ENCODE measurements around the gene RARRES1. TPM values are rescaled to one million over a fixed set of nuclear protein-coding genes. Genes with fewer than 3 reads are reported as not detected.

The RARRES1 gene
- polyA plus RNA-seq, 1 donor = 111 TPM

DNA sequence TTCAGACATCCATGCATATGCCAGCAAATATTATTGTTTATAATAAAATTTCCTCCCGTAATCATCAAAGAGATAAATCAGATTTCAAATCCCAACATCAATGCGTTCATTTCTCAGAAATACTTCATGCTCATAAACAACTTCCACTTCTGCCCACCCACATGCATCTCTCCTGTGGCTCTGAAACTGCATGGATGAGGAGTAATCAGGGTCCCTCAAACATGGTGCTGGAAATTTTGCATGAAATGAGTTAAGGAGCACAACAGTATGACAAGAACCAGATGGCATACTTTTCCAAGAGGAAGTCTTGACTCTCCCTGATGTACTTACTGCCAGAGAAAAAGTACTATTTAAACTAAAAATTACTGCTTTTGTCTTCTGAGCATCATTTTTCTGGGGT lies 42.7 kb upstream of the RARRES1 start:
- peaks cover 33% of the 10 kb centered on the region for H3K4me1 ChIP-seq (ENCODE audit: control insufficient read depth, insufficient read depth, low read length)
- DNase-seq = no peak
- peak overlapping the region; percentile 58 for H3K27ac ChIP-seq (ENCODE audit: low read length)
- no peak overlapping the region for H3K4me3 ChIP-seq (ENCODE audit: low read length)
- no peaks in the 10 kb centered on the region for H3K27me3 ChIP-seq (ENCODE audit: control insufficient read depth, insufficient read depth, low read length)
- no peaks in the 10 kb centered on the region for H3K9me3 ChIP-seq (ENCODE audit: control insufficient read depth, low read depth, low read length)
- no peaks in the 10 kb centered on the region for H3K36me3 ChIP-seq (ENCODE audit: control insufficient read depth, insufficient read depth, low read length)
- 80% methylated on average over 1 of the region's 2 CpGs for WGBS (ENCODE audit: insufficient coverage, low lambda C conversion rate)

DNA sequence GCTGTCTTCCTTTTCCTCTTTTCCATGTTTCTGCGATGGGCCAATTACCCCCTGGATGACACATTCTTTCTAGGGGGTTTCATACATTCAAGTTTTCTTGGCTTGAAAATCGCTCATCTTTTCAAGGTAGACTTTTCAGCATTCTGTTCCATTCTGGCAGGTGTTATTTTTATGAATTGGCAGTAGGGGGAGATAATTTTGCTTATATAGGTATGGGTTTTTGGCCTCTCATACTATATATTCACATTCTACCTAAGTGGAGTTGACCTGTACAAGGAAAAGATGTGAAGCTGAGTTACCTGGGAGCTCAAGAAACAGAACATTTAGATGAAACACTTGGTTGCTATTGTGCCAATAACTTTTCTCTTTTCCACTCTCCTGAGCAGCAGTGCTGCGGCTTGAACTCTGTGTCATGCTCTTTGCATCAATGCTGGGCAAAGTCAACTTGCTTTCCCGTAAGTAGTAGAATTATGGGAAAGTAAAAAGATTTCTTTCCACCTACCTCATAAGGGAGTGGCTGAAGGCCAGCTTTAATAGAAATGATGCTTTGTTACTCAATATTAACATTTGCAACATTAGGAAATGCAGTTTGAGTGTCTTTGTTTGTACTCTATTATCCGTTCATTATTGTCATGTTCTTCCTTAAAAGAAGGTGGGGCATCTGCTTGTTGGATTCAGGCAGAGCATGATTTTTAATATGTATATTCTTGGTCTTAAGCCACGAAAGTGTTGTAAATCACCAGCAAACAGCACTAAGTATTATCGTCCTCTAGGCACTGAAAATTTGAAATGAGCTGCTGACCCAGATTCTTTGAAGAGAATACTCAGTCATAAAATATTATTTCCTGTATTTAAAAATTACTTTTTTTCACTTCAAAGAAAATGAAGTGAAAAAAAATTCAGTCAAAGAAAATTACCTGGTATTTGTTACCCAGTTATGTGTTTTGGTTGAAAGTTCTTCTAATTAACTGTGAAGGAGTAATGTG lies 41.9 kb upstream of the RARRES1 start:
- H3K27ac ChIP-seq (ENCODE audit: low read length) = peak overlapping the region; percentile 58
- no peaks in the 10 kb centered on the region for H3K27me3 ChIP-seq (ENCODE audit: control insufficient read depth, insufficient read depth, low read length)
- WGBS (ENCODE audit: insufficient coverage, low lambda C conversion rate) = 91% methylated on average over 5 of the region's 7 CpGs
- no peak overlapping the region for H3K4me3 ChIP-seq (ENCODE audit: low read length)
- no peaks in the 10 kb centered on the region for H3K36me3 ChIP-seq (ENCODE audit: control insufficient read depth, insufficient read depth, low read length)
- H3K9me3 ChIP-seq (ENCODE audit: control insufficient read depth, low read depth, low read length) = no peaks in the 10 kb centered on the region
- DNase-seq = peak; percentile 59 to 74
- peaks cover 38% of the 10 kb centered on the region for H3K4me1 ChIP-seq (ENCODE audit: control insufficient read depth, insufficient read depth, low read length)

DNA sequence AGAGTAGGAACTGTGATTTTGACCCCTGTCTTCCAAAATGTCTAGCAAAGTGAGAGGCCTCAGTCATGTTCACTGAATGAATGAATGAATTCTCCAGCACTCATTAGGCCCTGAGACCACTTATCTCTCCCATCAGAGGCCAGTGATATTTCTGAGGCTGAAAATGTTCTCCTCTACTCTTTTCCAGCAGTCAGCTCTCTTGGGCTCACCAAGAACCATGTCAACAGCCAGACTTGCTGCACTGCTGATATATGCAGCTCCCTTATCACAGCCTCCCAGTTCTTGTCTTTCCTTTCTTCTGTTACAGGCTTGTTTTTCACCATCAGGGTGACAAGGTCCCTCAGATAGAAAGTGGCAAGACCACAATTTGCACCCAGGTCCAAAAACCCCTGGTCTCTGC lies 40.9 kb upstream of the RARRES1 start:
- Histone ChIP-seq H3K27me3 (ENCODE audit: control insufficient read depth, insufficient read depth, low read length) (no peaks in the 10 kb centered on the region), H3K9me3 (ENCODE audit: control insufficient read depth, low read depth, low read length) (no peaks in the 10 kb centered on the region), H3K27ac (ENCODE audit: low read length) (no peak overlapping the region), H3K4me1 (ENCODE audit: control insufficient read depth, insufficient read depth, low read length) (peaks cover 47% of the 10 kb centered on the region), H3K4me3 (ENCODE audit: low read length) (no peak overlapping the region), H3K36me3 (ENCODE audit: control insufficient read depth, insufficient read depth, low read length) (no peaks in the 10 kb centered on the region)
- no peak for DNase-seq

DNA sequence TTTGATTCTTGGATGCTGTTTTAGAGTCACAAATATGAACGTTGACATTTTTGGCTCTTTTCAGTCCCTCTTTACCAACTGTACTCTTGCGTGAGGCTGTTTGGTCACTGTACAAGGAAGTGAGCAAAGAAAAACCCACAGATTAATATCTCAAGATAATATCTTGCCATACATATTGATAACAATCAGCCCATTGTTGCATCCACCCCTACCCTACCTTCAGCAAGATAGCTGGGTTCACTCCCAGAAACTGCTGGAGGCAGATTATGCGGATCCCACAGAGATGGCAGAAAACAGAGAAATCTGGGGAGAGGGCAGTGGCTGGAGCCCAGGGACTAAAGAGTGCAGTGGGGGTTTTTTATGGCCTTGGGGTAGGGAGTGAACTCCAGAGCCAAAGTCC lies 39.7 kb upstream of the RARRES1 start:
- 100% methylated on average over 1 of the region's 3 CpGs for WGBS (ENCODE audit: insufficient coverage, low lambda C conversion rate)

DNA sequence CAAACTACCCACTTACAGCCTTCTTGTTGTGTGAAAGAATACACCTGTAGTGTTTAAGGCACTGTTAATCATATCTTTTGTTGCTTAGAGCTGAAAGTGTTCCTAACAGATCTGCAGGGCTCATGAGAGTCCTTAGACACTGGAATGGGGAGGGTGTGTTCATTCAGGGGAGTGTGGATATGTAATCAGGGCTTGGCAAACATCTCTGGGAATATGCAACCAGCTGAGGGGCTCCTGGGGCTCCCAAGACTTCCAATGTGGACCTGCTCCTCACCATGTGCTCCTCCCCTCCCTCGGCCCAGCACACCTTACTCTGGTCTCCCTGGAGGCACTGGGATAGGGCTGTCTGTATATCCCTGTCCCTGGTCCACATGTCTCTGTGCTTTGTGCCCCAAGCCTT lies 39.3 kb upstream of the RARRES1 start:
- Histone ChIP-seq H3K4me3 (ENCODE audit: low read length) (no peak overlapping the region), H3K4me1 (ENCODE audit: control insufficient read depth, insufficient read depth, low read length) (peaks cover 44% of the 10 kb centered on the region), H3K27ac (ENCODE audit: low read length) (no peak overlapping the region), H3K36me3 (ENCODE audit: control insufficient read depth, insufficient read depth, low read length) (no peaks in the 10 kb centered on the region), H3K9me3 (ENCODE audit: control insufficient read depth, low read depth, low read length) (no peaks in the 10 kb centered on the region), H3K27me3 (ENCODE audit: control insufficient read depth, insufficient read depth, low read length) (no peaks in the 10 kb centered on the region)
- WGBS (ENCODE audit: insufficient coverage, low lambda C conversion rate) = no CpG with 5 or more reads among the region's 1 CpG
- DNase-seq = no peak

More for the DNA sequence above, 39.7 kb upstream of the RARRES1 start:
- Histone ChIP-seq H3K27ac (ENCODE audit: low read length) (no peak overlapping the region), H3K4me1 (ENCODE audit: control insufficient read depth, insufficient read depth, low read length) (peaks cover 44% of the 10 kb centered on the region), H3K4me3 (ENCODE audit: low read length) (no peak overlapping the region), H3K9me3 (ENCODE audit: control insufficient read depth, low read depth, low read length) (no peaks in the 10 kb centered on the region), H3K36me3 (ENCODE audit: control insufficient read depth, insufficient read depth, low read length) (no peaks in the 10 kb centered on the region), H3K27me3 (ENCODE audit: control insufficient read depth, insufficient read depth, low read length) (no peaks in the 10 kb centered on the region)
- DNase-seq = no peak

DNA sequence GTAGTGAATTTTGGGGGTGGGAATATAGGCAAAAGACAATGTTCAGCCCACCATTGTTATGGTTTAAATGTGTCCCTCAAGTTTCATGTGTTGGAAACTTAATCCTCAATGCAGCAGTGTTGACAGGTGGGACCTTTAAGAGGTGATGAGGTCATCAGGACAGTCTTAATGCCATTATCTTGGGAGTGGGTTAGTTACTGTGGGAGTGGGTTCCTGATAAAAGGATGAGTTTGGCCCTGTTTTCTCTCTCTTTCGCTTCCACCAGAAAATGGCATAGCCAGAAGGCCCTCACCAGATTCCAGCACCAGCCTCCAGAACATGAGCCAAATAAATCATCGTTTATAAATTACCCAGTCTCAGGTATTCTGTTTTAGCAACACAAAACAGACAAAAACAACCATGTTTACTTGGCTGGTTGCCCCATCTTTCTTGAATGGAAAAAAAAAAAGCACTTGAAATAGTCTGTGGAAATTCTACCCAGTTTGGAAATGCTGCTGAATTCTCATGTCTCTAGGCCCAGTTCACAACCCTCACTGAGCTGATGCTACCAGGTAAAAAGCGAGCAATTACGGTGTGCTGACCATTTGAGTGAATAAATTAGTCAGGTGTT lies 38.6 kb upstream of the RARRES1 start:
- no peaks in the 10 kb centered on the region for H3K36me3 ChIP-seq (ENCODE audit: control insufficient read depth, insufficient read depth, low read length)
- 88% methylated on average over 1 of the region's 4 CpGs for WGBS (ENCODE audit: insufficient coverage, low lambda C conversion rate)
- peak overlapping the region; percentile 59 for H3K27ac ChIP-seq (ENCODE audit: low read length)
- H3K27me3 ChIP-seq (ENCODE audit: control insufficient read depth, insufficient read depth, low read length) = no peaks in the 10 kb centered on the region
- H3K9me3 ChIP-seq (ENCODE audit: control insufficient read depth, low read depth, low read length) = no peaks in the 10 kb centered on the region
- H3K4me1 ChIP-seq (ENCODE audit: control insufficient read depth, insufficient read depth, low read length) = peaks cover 43% of the 10 kb centered on the region
- no peak for DNase-seq
- no peak overlapping the region for H3K4me3 ChIP-seq (ENCODE audit: low read length)

DNA sequence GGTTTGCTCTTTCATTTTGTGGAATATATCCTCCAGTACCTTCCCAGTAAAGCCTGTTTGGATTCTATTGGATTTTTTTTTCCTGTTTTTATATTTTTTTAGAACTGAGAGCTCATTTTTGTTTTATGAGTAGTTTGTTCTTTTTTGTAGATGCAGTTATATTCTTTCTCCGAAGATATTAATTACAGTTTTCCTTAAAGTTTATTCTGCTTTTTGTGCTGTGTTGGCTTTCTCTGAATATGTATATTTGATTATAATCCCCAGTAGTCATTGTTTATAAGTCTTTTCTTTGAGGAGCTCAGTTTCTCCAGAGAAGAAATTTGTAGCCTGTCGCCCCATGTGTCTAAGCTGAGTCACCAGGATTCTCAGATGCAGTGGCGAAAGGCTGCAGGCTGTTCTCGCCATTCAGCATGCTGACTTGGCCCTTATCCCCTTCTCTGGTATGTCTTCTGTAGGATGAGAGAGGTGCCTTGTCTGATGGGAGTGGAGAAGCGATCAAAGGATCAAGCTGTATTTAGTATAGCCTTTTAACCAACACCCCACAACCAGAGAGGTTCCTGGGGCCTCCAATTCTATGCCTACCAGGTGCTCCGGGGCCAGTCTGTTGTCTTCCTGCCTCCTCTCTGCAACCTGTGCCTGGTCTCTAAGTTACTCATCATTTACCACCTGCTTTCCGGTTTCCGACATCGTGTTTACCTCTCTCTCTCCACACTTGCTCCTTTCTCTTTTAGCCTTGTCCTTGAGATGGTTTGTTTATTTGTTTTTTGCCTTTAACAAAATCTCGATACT lies 37.9 kb upstream of the RARRES1 start:
- Histone ChIP-seq H3K27me3 (ENCODE audit: control insufficient read depth, insufficient read depth, low read length) (no peaks in the 10 kb centered on the region), H3K4me3 (ENCODE audit: low read length) (no peak overlapping the region), H3K27ac (ENCODE audit: low read length) (peak overlapping the region; percentile 59), H3K36me3 (ENCODE audit: control insufficient read depth, insufficient read depth, low read length) (no peaks in the 10 kb centered on the region), H3K9me3 (ENCODE audit: control insufficient read depth, low read depth, low read length) (no peaks in the 10 kb centered on the region), H3K4me1 (ENCODE audit: control insufficient read depth, insufficient read depth, low read length) (peaks cover 39% of the 10 kb centered on the region)
- WGBS (ENCODE audit: insufficient coverage, low lambda C conversion rate) = 74% methylated on average over 3 of the region's 10 CpGs
- DNase-seq = no peak

DNA sequence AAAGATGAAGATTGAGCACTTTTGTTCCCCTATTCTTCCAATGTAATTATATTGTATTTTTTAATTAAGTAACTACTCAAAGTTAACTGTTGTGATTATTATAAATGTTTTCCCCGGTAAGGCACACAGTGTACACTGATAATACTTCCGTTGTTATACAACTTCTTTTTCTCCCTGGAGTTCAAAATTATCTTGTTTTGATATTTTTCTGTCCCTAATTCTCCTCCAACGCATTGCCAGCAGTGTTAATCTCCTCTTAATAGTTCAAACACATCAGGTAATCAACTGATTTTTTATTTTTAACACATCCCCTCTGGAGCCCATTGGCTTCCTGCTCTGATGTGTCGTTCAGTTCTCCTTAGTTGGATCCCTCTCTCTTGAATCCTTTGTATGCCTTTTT lies 37.3 kb upstream of the RARRES1 start:
- Histone ChIP-seq H3K9me3 (ENCODE audit: control insufficient read depth, low read depth, low read length) (no peaks in the 10 kb centered on the region), H3K4me1 (ENCODE audit: control insufficient read depth, insufficient read depth, low read length) (peaks cover 39% of the 10 kb centered on the region), H3K27me3 (ENCODE audit: control insufficient read depth, insufficient read depth, low read length) (no peaks in the 10 kb centered on the region), H3K27ac (ENCODE audit: low read length) (peak overlapping the region; percentile 59), H3K4me3 (ENCODE audit: low read length) (no peak overlapping the region), H3K36me3 (ENCODE audit: control insufficient read depth, insufficient read depth, low read length) (no peaks in the 10 kb centered on the region)
- DNase-seq = no peak
- 47% methylated on average over 3 of the region's 4 CpGs for WGBS (ENCODE audit: insufficient coverage, low lambda C conversion rate)

DNA sequence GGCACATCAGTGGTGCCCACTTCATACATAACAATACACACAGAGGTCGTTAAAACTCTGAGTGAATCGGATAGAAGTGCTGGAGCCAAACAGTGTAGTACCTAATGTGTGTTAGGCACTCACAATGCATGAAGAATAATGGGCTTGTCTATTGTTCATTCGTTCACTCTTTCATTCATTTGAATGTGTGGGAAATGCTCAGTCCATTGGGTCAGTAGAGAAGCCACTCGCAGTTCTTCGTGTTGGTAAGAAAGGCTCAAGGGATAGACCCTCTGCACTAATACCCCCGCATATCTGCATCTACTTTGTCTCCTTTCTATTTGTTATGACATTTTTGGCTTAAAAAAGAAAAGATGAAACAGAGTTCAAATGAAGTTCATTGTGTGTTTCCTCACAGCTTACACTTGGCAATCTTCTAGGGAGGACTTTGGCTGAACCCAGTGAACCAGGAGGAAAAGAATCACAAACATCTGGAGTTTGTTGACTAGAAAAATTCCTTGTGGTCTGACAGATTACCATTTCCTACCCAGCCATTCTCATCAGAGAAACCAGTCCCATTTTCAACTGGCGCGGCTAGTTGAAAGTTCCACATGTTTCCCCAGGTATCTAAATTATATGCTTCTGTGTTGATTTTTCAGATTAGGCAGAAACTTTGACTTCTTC lies 36.8 kb upstream of the RARRES1 start:
- DNase-seq = peak; percentile 63 to 74
- 20% methylated on average over 1 of the region's 8 CpGs for WGBS (ENCODE audit: insufficient coverage, low lambda C conversion rate)
- no peaks in the 10 kb centered on the region for H3K27me3 ChIP-seq (ENCODE audit: control insufficient read depth, insufficient read depth, low read length)
- peaks cover 34% of the 10 kb centered on the region for H3K4me1 ChIP-seq (ENCODE audit: control insufficient read depth, insufficient read depth, low read length)
- H3K36me3 ChIP-seq (ENCODE audit: control insufficient read depth, insufficient read depth, low read length) = no peaks in the 10 kb centered on the region
- no peaks in the 10 kb centered on the region for H3K9me3 ChIP-seq (ENCODE audit: control insufficient read depth, low read depth, low read length)
- peak overlapping the region; percentile 59 for H3K27ac ChIP-seq (ENCODE audit: low read length)
- H3K4me3 ChIP-seq (ENCODE audit: low read length) = no peak overlapping the region

DNA sequence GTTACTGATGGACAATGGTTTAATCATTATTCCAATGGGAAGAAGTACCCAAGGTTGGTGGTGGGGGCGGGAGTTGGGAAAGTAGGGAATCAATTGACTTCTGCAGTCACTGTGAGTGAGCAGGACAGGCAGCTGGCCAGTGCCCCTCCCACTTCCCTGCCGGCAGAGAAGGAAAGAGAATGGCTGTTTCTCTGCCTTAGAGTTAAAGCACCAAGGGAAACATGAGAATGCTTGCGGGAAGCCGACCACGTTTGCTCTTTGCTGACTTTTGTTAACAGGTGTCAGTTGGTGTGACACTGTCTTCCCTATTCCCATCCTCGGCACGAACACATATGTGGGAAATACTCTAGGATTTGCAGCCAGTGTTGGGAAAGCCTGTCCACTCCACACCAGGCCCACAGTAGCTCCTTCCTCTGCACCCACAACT lies 36.1 kb upstream of the RARRES1 start:
- Histone ChIP-seq H3K4me1 (ENCODE audit: control insufficient read depth, insufficient read depth, low read length) (peaks cover 30% of the 10 kb centered on the region), H3K36me3 (ENCODE audit: control insufficient read depth, insufficient read depth, low read length) (no peaks in the 10 kb centered on the region), H3K27me3 (ENCODE audit: control insufficient read depth, insufficient read depth, low read length) (no peaks in the 10 kb centered on the region), H3K4me3 (ENCODE audit: low read length) (no peak overlapping the region), H3K27ac (ENCODE audit: low read length) (peak overlapping the region; percentile 46), H3K9me3 (ENCODE audit: control insufficient read depth, low read depth, low read length) (no peaks in the 10 kb centered on the region)
- 20% methylated on average over 2 of the region's 7 CpGs for WGBS (ENCODE audit: insufficient coverage, low lambda C conversion rate)
- DNase-seq = peak; percentile 31 to 50
